Neural cell (in vitro differentiated cells): ENCODE data around the gene CASKIN2. TPM values are rescaled to one million over a fixed set of nuclear protein-coding genes. Genes with fewer than 3 reads are reported as not detected.
"Not testable (repeated sequence)": the region's sequence is repeated elsewhere in the genome, so short reads cannot be mapped to it uniquely, and the experiment has no call there.

Source experiments
- H2AFZ ChIP-seq: fragments of 200-600, 300-800 bp; sonication (generic), shearing (Covaris generic); 2 replicates; pipeline ENCODE4 v1.6.0; 2014; ENCODE audit warnings: low read depth, mild to moderate bottlenecking, antibody characterized with exemption, low read length, moderate library complexity
- H3F3A ChIP-seq: fragments of 200-600 bp; shearing (Covaris generic); 2 replicates; pipeline ENCODE4 v1.6.1; 2016; ENCODE audit warnings: mild to moderate bottlenecking, moderate library complexity, mixed read lengths, antibody characterized with exemption, low read length; ENCODE audit not compliant: insufficient read depth, poor library complexity, severe bottlenecking
- H3K27ac ChIP-seq: fragments of 200-600, 300-800 bp; sonication (generic), shearing (Covaris generic); 2 replicates; pipeline ENCODE4 v1.5.1; 2014; ENCODE audit warnings: mild to moderate bottlenecking, low read length, moderate library complexity
- H3K27me3 ChIP-seq: fragments of 300-800, 200-600 bp; sonication (generic), shearing (Covaris generic); 2 replicates; pipeline ENCODE4 v1.6.0; 2014; ENCODE audit warnings: mild to moderate bottlenecking, low read depth, low read length, moderate library complexity; ENCODE audit not compliant: insufficient read depth
- H3K36me3 ChIP-seq: fragments of 300-800, 200-600 bp; sonication (generic), shearing (Covaris generic); 2 replicates; pipeline ENCODE4 v1.5.1; 2014; ENCODE audit warnings: mild to moderate bottlenecking, antibody characterized with exemption, low read length, moderate library complexity; ENCODE audit not compliant: insufficient read depth
- H3K4me2 ChIP-seq: fragments of 300-800, 200-600 bp; sonication (generic), shearing (Covaris generic); 2 replicates; pipeline ENCODE4 v1.6.0; 2014; ENCODE audit warnings: mild to moderate bottlenecking, low read length
- H3K4me3 ChIP-seq: fragments of 300-800, 200-600 bp; sonication (generic), shearing (Covaris generic); 2 replicates; pipeline ENCODE4 v1.5.1; 2014; ENCODE audit warnings: mild to moderate bottlenecking, low read length, moderate library complexity
- H3K79me2 ChIP-seq: fragments of 200-600 bp; shearing (Covaris generic); replicated peaks from 2 replicates; pipeline ENCODE4 v1.6.0; 2014; ENCODE audit warnings: mild to moderate bottlenecking, low read length, moderate library complexity; ENCODE audit not compliant: insufficient read depth
- H3K9ac ChIP-seq: fragments of 300-800, 200-600 bp; sonication (generic), shearing (Covaris generic); 2 replicates; pipeline ENCODE4 v1.6.1; 2016; ENCODE audit warnings: mild to moderate bottlenecking, low read length, mixed read lengths
- H3K9me2 ChIP-seq: fragments of 200-600 bp; shearing (Covaris generic); 2 replicates; pipeline ENCODE4 v1.6.1; 2016; ENCODE audit warnings: mild to moderate bottlenecking, low read length, mixed read lengths; ENCODE audit not compliant: insufficient read depth
- H3K9me3 ChIP-seq: fragments of 200-600, 300-800 bp; sonication (generic), shearing (Covaris generic); 2 replicates; pipeline ENCODE4 v1.6.1; 2016; ENCODE audit warnings: mild to moderate bottlenecking, mixed run types, low read length, moderate library complexity, mixed read lengths
- H4K20me1 ChIP-seq: fragments of 200-600 bp; shearing (Covaris generic); 2 replicates; pipeline ENCODE4 v1.6.1; 2016; ENCODE audit warnings: mild to moderate bottlenecking, mixed run types; ENCODE audit not compliant: insufficient read depth
- CTCF ChIP-seq: fragments of 450-650 bp; IDR thresholded peaks from 2 replicates; pipeline ENCODE4 v1.5.1; 2014; ENCODE audit warnings: antibody characterized with exemption, mild to moderate bottlenecking, moderate library complexity; ENCODE audit not compliant: poor library complexity, severe bottlenecking
- EP300 ChIP-seq: fragments of 450-650 bp; conservative IDR thresholded peaks from 2 replicates; pipeline ENCODE4 v1.6.1; 2014; ENCODE audit warnings: antibody characterized with exemption, mild to moderate bottlenecking, moderate library complexity; ENCODE audit not compliant: poor library complexity, severe bottlenecking
- EZH2 ChIP-seq: fragments of 200-600, 300-800 bp; shearing (Covaris generic), sonication (generic); IDR thresholded peaks from 2 replicates; pipeline ENCODE4 v1.6.1; 2014; ENCODE audit warnings: antibody characterized with exemption, low read length, borderline replicate concordance, mild to moderate bottlenecking; ENCODE audit not compliant: insufficient read depth, poor library complexity, severe bottlenecking
- MXI1 ChIP-seq: fragments of 450-650 bp; conservative IDR thresholded peaks from 2 replicates; pipeline ENCODE4 v1.6.1; 2014; ENCODE audit warnings: antibody characterized with exemption, mild to moderate bottlenecking; ENCODE audit not compliant: poor library complexity, severe bottlenecking
- POLR2AphosphoS5 ChIP-seq: IDR thresholded peaks from 2 replicates; pipeline ENCODE4 v1.6.1; 2012
- RAD21 ChIP-seq: fragments of 450-650 bp; conservative IDR thresholded peaks from 2 replicates; pipeline ENCODE4 v1.6.1; 2014; ENCODE audit warnings: antibody characterized with exemption, mild to moderate bottlenecking, moderate library complexity
- REST ChIP-seq: IDR thresholded peaks from 2 replicates; pipeline ENCODE4 v1.6.1; 2012; ENCODE audit warnings: borderline replicate concordance
- SMC3 ChIP-seq: fragments of 450-650 bp; conservative IDR thresholded peaks from 2 replicates; pipeline ENCODE4 v1.6.1; 2014; ENCODE audit warnings: antibody characterized with exemption, mild to moderate bottlenecking, moderate library complexity; ENCODE audit not compliant: poor library complexity
- TAF1 ChIP-seq: IDR thresholded peaks from 2 replicates; pipeline ENCODE4 v1.6.1; 2012; ENCODE audit warnings: low read depth
- polyA plus RNA-seq: library from polyadenylated mRNA; depleted of rRNA; stranded (reverse); fragments of >200 nt; gene quantifications from 2 replicates; pipeline ENCODE4 v1.2.3, GENCODE V29; 2014

CASKIN2 gene
- polyA plus RNA-seq, 1 donor from 2014 or later: 2.8 TPM

- H3K79me2 ChIP-seq: peaks cover 22% of the 10 kb centered on the region
- H4K20me1 ChIP-seq: no peaks in the 10 kb centered on the region
- peak within 1 kb of the TSS; percentile 75 for H3K4me3 ChIP-seq
- peaks cover 3% of the 10 kb centered on the region for H3F3A ChIP-seq
- no peaks in the 10 kb centered on the region for H3K27me3 ChIP-seq
- no peaks in the 10 kb centered on the region for H3K36me3 ChIP-seq
- peak within 1 kb of the TSS; percentile 86 for H3K27ac ChIP-seq
- peak within 1 kb of the TSS; percentile 83 for H3K9ac ChIP-seq
- peak; percentile 22 for TF ChIP-seq MXI1
- TF ChIP-seq TAF1: peak; percentile 90
- peak; percentile 93 for TF ChIP-seq POLR2AphosphoS5
- no peak for TF ChIP-seq RAD21
- TF ChIP-seq EZH2: no peak
- peak; percentile 19 for TF ChIP-seq REST
- TF ChIP-seq CTCF: peak; percentile 48
- TF ChIP-seq SMC3: no peak
- TF ChIP-seq EP300: no peak
- no peaks in the 10 kb centered on the region for H3K9me3 ChIP-seq
- peak within 1 kb of the TSS; percentile 88 for H2AFZ ChIP-seq
- no peaks in the 10 kb centered on the region for H3K9me2 ChIP-seq
- peak within 1 kb of the TSS; percentile 95 for H3K4me2 ChIP-seq
These were observed 58.8 kb downstream of the CASKIN2 start, which contains the start of gene TMEM94 for GRCh38 chr17:75456417-75457046. Gene TMEM94, plus strand, starts transcription at chr17:75456635. Its CDS starts 15,271 bp downstream, at chr17:75471906.

GRCh38 chr17:75456039-75456416 lies 59.3 kb downstream of the CASKIN2 start:
- Histone ChIP-seq H3K9me3 (no peaks in the 10 kb centered on the region), H2AFZ (peak overlapping the region; percentile 86), H3K9ac (peak overlapping the region; percentile 73), H3K36me3 (no peaks in the 10 kb centered on the region), H3K9me2 (no peaks in the 10 kb centered on the region), H3K4me2 (peak overlapping the region; percentile 95), H3K27ac (peak overlapping the region; percentile 86), H4K20me1 (no peaks in the 10 kb centered on the region), H3F3A (peaks cover 3% of the 10 kb centered on the region), H3K4me3 (peak overlapping the region; percentile 75), H3K79me2 (peaks cover 22% of the 10 kb centered on the region), H3K27me3 (no peaks in the 10 kb centered on the region)
- TF ChIP-seq EP300: no peak
- TF ChIP-seq REST: peak; percentile 80

GRCh38 chr17:75454672-75455071 lies 60.7 kb downstream of the CASKIN2 start:
- not testable (repeated sequence) for H2AFZ ChIP-seq, H3K9ac ChIP-seq, H4K20me1 ChIP-seq, H3K27ac ChIP-seq, H3K4me2 ChIP-seq, H3K36me3 ChIP-seq, H3K9me3 ChIP-seq, H3K9me2 ChIP-seq, H3K4me3 ChIP-seq, H3F3A ChIP-seq, H3K27me3 ChIP-seq
- peaks cover 19% of the 10 kb centered on the region for H3K79me2 ChIP-seq
